CD4-positive, alpha-beta T cell treated with Interleukin-21 for 1 hour (primary cell): Measurements from ENCODE around the gene HSD11B2.
A peak's percentile ranks its signal among the peaks of the same experiment; 100 is the strongest.

ENCODE experiments used
- DNase-seq: peaks from one replicate; pipeline ENCODE4 v3.0.0-alpha.2; 2020

The HSD11B2 gene

DNA sequence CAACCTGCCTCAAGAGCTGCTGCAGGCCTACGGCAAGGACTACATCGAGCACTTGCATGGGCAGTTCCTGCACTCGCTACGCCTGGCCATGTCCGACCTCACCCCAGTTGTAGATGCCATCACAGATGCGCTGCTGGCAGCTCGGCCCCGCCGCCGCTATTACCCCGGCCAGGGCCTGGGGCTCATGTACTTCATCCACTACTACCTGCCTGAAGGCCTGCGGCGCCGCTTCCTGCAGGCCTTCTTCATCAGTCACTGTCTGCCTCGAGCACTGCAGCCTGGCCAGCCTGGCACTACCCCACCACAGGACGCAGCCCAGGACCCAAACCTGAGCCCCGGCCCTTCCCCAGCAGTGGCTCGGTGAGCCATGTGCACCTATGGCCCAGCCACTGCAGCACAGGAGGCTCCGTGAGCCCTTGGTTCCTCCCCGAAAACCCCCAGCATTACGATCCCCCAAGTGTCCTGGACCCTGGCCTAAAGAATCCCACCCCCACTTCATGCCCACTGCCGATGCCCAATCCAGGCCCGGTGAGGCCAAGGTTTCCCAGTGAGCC, 5.8 kb downstream of the HSD11B2 start:
- no peak for DNase-seq

- no peak for DNase-seq
Observed at GRCh38 chr16:67437513-67437912, 6.6 kb downstream of the HSD11B2 start.

DNA sequence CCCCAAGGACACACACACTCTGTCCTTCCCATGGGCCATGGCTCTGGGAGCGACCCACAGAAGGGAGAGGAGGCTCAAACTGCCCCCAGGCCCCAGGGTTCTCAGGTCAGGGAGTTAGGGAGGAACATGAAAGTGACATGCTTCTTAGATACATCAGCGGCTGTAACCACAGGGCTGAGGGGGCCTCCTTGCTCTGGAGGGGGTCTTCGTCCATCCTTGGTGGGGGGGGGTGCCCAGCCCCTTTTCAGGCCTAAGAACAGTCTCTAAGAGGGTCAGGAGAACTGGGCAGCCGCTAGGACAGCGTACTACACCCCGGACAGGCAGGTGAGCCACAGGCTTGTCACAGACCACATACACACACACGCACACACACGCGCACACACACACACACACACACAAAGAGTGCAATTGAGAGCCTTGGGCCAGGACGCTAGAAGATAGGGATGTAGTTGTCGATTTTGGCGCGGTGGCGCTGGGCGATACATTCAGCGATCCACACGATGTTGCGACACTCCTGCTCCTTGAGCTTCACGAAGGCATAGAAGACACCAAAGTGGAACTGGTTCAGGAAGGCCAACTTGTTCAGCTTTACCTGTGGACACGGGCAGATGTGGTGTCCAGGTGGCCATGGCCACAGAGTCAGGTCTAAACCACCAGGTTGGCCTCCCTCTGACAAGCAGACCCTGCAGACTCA, 7.3 kb downstream of the HSD11B2 start:
- DNase-seq: no peak

GRCh38 chr16:67438824-67439393, 8.0 kb downstream of the HSD11B2 start:
- no peak for DNase-seq

DNA sequence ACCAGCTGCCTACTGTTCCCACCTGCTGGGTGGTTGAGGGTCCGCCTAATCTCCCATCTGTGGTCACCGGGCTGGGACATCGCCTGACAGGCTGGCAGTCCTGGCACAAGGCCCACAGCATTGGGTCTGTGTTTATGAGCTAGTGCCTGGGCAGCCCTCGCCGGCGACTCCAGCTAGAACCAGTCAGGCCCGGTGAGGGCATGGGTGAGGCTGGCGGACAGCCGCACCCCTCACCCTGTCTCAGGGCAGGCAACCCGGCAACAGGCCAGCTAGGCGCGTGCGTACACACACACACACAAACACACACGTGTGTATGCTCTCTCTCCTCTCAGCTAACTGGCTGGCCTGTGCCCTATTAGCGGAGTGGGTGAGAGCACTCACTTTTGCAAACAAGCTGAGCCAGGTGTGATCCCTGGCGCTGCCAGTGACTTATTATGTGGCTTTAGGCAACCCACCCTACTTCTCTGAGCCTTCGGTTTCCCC, 10.4 kb downstream of the HSD11B2 start:
- no peak for DNase-seq

- DNase-seq: no peak
Observed at GRCh38 chr16:67441907-67442306, 11.0 kb downstream of the HSD11B2 start.

GRCh38 chr16:67442581-67443255, 11.8 kb downstream of the HSD11B2 start:
- no peak for DNase-seq

DNA sequence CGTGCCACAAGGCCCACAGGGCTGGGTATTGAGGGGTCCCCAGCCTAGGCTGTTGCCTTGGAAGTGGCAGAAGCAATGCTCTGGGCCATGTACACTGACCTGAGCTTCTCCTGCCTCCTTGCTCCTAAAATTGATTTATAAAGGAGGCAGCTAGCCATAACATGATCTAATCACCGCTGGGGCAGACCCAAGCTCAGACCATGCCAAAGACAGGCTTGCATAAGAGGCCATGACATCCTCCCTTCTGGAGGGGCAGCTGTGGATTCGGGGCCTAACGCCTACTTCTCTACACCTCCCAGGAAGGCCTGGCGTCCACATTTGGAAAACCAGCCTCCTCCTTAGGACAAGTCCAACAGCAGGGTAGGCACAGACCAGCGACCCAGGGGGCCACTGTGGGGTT, 12.3 kb downstream of the HSD11B2 start:
- no peak for DNase-seq

- DNase-seq: no peak
Observed at GRCh38 chr16:67444259-67445125, 13.6 kb downstream of the HSD11B2 start.

DNA sequence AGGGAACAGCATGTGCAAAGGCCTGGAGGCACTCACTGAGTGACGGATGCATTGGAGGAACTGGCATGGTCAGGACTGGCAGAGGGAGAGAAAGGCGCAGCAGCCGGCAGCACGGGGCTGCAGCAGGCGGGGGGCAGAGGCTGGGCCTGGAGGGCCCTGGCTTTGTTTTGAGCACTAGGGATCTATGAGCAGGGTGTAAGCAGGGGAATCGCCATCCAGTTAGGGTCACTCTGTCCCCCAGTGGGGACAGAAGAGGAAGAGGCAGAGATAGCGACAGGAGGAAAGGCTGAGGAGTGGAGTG, 14.2 kb downstream of the HSD11B2 start:
- DNase-seq: no peak

GRCh38 chr16:67445441-67445912, 14.6 kb downstream of the HSD11B2 start:
- no peak for DNase-seq

- DNase-seq: no peak
Observed at GRCh38 chr16:67445913-67446907, 15.3 kb downstream of the HSD11B2 start.

GRCh38 chr16:67446968-67447507, 16.1 kb downstream of the HSD11B2 start:
- no peak for DNase-seq

GRCh38 chr16:67447508-67448076, 16.7 kb downstream of the HSD11B2 start:
- DNase-seq: peak; percentile 62

- no peak for DNase-seq
Observed at GRCh38 chr16:67448580-67448979, 17.7 kb downstream of the HSD11B2 start.

GRCh38 chr16:67449336-67449735, 18.4 kb downstream of the HSD11B2 start:
- no peak for DNase-seq

- no peak for DNase-seq
Observed at GRCh38 chr16:67449739-67450138, 18.8 kb downstream of the HSD11B2 start.

GRCh38 chr16:67451061-67451703, 20.3 kb downstream of the HSD11B2 start:
- no peak for DNase-seq

DNA sequence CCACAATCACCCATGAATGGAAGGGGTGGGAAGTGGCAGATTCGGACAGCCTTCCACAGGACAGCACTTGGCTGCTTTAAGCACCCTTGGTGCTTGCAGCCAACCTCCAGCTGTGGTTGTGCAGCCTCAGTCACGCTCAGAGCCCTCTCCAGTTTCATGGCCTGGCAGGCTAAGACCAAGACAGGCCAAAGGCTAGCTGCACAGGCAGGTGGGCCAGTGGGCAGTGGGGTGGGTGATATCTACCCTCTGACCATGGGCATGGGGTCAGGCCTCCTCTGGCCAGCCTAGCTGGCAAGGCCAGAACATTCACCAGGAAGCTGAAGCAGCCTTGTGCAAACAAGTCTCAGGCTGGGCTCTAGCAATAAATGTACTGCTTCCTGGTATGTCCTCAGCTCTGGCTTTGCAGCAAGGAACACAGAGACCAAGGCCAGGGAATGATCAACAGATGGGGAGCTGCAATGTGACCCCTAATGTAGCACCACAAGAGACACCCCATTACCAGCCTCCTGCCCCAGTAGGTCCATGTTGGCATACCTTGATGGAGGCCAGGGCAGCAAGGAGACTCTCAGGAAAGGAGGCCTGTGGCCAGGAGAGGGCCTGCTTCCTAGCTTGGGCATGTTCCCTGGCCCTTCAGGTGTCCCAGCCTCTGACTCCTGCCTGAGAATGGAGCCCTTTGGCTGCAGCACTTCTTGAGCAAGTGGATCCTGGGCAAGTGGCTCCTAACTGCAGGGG, 20.9 kb downstream of the HSD11B2 start:
- no peak for DNase-seq

- DNase-seq: no peak
Observed at GRCh38 chr16:67454104-67454503, 23.2 kb downstream of the HSD11B2 start.
